DMS 273 treated with DMSO at 0.1 percent for 48 hours (cell line): Measurements from ENCODE around the gene XKR8.
A peak's percentile ranks its signal among the peaks of the same experiment; 100 is the strongest.

Source experiments
- DNase-seq: peaks from one replicate; lab custom pipeline; 2025; lab: John Stamatoyannopoulos, UW

Gene XKR8, protein sequence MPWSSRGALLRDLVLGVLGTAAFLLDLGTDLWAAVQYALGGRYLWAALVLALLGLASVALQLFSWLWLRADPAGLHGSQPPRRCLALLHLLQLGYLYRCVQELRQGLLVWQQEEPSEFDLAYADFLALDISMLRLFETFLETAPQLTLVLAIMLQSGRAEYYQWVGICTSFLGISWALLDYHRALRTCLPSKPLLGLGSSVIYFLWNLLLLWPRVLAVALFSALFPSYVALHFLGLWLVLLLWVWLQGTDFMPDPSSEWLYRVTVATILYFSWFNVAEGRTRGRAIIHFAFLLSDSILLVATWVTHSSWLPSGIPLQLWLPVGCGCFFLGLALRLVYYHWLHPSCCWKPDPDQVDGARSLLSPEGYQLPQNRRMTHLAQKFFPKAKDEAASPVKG

DNA sequence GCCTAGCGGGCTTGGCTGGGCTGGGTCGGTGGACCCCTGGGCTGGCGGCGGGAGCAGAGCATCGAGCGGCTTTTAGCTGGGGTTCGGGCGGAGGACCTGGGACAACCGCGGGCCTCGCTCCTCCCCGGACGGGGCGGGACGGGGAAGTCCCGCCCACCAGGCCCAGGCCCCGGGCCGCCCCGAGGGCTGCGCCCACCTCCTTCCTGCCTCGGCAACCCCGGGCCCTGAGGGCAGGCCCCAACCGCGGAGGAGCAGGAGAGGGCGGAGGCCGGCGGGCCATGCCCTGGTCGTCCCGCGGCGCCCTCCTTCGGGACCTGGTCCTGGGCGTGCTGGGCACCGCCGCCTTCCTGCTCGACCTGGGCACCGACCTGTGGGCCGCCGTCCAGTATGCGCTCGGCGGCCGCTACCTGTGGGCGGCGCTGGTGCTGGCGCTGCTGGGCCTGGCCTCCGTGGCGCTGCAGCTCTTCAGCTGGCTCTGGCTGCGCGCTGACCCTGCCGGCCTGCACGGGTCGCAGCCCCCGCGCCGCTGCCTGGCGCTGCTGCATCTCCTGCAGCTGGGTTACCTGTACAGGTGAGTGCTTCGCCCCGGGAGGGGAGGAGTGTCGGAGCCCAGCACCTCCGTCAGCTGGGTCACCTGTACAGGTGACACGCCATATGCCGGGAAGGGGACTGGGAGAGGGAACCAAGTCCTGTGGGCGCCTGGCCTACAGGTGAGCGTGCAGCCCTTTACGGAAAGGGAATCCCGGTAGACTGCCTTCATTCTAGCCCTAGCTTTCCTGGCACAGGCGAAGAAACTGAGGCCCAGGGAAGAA, at the start of gene XKR8:
Gene XKR8, plus strand, starts transcription at position 182 of the 812 bp plus-strand sequence. Its CDS starts 97 bp downstream, at position 279.
- DNase-seq: peak; percentile 9

DNA sequence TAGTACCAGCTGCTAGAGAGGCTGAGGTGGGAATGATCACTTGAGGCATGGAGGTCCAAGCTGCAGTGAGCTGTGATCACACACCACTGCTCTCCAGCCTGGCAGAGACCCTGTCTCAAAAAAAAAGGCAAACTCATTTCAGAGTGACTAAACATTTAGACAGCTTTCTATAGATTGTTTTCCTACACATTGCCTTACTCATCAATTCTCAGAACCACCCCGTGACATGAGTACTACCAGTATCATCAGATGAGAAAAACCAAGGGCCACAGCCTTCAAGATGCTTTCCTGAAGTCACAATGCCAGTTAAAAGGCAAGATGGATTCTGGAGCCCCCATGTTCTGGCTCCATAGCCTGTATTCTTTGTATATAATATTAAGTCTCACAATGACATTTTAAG, 47.3 kb upstream of the XKR8 start:
- no peak for DNase-seq

DNA sequence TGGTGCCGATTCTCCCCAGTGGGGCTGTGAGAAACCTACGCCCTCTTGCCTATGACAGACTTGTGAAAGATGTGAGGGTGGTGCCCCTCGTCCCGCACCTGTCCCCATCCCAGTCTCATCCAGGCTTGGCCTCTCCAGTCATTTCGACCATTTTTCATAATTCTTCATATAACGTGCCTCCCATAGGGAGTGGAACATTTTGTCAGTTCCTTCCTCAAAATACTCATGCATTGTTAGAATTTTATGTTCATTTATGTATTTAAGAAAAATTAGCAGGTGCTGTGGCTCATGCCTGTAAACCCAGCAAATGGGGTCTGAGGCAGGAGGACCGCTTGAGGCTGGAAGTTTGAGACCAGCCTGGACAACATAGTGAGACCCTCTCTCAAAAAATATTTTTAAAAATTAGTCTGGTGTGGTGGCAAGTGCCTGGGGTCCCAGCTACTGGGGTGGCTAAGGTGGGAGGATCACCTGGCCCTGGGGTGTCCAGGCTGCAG, 44.6 kb upstream of the XKR8 start:
- DNase-seq: no peak

DNA sequence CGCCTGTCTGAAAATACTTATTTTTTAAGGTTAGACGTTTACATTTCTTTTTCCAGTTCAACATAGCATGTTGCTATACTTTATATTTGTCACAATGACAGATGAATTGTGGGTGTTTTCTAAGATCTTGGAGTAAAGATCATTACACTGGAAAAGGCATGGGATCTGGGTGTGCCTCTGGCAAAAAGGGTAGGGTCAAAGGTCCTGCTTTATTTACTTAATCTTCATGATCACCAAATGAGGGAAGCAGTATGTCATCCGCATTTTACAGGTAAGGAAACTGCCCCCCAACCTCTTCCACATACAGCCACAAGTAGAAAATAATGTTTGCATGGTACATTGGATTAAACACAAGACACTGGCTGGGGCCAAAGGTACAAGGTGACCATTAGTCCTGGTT, 37.5 kb upstream of the XKR8 start:
- no peak for DNase-seq

DNA sequence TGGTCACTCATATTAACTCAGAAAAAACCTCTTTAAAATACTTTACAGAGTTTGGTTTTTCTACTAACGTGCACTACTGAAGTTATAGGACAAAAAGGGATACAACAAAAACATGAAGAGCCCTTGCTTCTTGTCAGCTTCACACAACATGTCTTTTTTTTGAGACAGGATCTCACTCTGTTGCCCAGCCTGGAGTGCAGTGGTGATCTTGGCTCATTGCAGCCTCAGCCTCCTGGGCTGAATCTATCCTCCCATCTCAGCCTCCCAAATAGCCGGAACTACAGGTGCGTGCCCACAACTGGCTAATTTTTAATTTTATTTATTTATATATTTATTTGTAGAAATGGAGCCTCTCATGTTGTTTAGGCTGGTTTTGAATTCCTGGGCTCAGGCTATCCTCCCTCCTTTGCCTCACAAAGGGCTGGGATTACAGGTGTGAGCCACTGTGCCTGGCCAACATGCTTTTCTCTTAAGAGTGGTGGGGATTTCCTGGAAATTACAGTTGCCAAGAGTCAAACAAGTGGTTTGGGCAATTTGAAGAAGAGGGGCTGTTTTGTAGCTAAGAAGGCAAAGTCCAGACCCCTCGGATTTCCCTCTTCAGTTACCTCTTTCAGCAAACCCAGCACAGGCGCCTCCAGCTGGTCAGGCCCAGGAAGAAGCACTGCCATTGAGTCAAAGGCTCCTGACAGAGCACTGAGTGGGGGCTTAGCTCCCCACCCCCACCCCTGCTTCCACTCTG, 31.4 kb upstream of the XKR8 start:
- no peak for DNase-seq

DNA sequence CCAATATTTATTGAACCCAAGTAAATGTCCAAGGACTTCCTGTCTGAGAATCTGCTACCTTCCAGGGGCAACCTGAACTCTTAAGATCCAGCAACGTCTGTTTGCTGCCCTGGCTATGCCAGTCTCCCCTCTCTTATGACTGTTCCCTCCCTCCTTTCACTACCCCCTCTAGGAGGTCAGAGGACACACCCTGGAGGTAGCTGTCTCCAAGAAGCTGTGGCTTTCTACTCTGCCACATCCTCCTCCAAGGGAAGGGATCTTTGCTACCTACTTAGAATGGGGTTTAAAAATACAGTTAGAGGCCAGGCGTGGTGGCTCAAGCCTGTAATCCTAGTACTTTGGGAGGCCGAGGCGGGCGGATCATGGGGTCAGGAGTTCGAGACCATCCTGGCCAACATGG, 28.6 kb upstream of the XKR8 start:
- DNase-seq: no peak

DNA sequence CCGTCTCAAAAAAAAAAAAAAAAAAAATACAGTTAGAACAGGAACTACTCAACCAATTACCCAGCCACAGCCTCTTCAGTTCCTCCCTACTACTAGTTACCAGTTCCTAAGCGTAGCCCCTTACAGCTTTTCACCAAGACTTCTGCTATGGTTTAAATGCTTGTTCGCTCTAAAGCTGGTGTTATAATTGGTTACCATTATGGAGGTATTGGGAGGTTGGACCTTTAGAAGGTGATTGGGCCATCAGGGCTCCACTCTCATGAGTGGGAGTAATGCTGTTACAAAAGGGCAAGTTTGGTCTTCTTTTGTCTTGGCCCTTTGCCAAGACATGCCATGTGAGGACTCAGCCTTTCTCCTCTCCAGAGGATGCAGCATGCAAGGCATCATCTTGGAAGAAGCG, 28.0 kb upstream of the XKR8 start:
- no peak for DNase-seq

DNA sequence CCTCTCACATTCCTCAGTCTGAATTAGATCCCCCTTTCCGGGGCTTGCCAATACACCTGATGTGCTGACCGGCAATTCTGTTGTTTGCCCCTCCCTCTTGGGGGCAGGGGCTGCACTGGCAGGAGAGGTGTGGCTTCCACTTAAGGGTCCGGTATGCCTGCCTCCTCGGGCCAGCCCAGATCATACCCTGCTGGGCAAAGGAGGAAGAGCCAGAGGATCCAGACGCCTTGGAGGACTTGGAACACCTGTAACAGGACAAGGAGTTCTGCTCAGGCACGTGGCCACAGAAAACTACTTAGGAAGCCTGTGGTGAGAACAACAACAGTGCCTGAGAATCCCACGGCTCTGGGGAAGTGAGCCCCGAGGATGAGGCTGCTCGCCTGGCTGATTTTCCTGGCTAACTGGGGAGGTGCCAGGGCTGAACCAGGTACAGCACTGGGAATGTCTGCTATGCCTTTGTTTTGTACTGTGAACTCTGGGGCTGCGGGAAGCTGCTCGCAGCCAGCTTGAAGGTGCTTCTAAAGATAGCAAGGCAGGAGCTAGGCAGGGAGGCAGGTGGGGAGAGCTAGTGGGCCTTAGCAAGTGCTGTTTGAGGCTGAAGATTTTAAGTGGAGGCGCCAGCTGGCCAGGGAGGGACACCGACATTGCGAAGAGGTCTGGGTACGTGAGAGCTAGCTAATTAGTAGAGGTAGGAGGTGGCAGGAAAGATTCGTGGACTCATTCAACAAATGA, 24.8 kb upstream of the XKR8 start, which contains the start of gene SMPDL3B:
Gene SMPDL3B, plus strand, starts transcription at position 183 of the 732 bp plus-strand sequence. Its CDS starts 184 bp downstream, at position 367.
- DNase-seq: no peak

DNA sequence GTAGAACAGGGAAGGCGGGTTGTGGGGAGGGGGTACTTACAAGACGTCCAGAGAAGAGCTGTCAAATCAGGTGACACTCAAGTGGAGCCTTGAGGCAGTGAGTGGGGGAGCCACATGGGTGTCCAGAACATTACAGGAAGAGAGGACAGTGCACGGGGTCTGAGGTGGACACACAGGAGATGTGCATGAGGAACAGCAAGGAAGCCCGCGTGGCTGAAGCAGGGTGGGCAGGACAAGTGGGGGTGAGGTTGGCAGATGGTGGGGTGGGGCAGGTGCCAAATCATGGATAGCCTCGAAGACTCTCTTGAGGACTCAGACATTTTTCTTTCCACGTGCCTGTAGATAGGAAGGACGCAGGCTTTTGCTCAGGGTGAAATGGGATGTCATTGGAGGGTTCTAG, 24.1 kb upstream of the XKR8 start:
- DNase-seq: no peak

DNA sequence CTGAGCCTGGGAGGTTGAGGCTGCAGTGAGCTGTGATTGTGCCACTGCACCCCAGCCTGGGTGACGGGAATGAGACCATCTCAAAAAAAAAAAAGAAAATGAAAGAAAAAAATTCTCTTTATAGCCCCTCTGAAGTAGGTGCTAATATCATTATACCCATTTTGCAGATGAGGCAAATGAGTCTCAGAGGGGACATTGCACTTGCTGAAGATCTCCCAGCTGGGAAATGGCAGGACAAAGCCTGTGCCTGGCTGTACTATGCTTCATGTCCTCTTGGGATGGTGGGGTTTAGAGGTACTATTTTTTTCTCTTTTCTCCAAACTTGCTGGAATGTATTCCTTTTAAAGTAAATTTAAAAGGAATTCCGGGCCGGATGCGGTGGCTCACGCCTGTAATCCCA, 23.4 kb upstream of the XKR8 start:
- DNase-seq: no peak

DNA sequence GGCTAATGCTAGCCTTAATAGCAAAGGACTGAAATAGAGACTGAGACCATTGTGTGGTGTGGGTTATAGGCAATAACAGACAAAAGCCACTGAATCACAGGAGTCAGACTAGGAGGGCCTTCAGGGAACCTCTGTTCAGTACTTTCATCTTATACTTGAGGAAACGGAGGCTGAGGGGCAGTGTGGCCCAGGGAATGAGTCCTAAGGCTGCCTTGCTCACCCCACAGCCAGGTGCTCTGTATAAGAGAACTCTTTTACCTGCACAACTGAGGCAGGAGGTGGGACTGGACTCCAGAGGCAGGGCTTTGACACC, 22.3 kb upstream of the XKR8 start:
- no peak for DNase-seq

DNA sequence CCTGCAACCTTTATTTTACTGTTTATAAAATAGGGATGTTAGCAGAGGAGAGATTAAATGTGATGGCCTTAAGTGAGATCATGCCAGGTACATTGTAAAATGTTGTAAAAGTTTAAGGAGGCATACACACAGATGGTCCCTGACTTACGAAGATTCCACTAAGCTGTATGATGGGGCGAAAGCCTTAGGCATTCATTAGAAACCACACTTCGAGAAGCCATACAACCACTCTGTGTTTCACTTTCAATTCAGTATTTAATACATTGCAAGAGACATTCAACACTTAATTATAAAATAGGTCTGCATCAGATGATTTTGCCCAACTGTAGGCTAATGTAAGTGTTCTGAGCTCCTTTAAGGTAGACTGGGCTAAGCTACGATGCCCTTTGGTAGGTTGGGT, 21.3 kb upstream of the XKR8 start:
- DNase-seq: no peak

DNA sequence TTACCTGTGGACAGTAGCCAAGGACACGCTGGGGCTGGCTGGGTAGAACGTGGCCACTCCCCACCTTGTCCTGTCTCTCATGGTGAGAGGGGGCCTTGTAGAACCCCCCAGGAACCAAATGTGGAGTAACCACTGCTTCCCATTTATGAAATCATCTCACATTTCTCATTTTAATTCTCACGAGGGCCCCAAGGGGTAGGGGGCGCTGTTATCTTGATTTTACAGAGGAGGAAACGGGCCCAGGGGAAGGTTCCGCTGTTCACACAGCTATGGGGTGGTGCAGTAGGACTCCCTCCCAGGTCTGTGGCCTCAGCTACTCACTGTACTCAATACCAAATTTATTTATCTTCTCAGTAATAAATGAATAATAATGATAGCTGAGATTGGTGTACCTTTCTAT, 19.5 kb upstream of the XKR8 start:
- no peak for DNase-seq

DNA sequence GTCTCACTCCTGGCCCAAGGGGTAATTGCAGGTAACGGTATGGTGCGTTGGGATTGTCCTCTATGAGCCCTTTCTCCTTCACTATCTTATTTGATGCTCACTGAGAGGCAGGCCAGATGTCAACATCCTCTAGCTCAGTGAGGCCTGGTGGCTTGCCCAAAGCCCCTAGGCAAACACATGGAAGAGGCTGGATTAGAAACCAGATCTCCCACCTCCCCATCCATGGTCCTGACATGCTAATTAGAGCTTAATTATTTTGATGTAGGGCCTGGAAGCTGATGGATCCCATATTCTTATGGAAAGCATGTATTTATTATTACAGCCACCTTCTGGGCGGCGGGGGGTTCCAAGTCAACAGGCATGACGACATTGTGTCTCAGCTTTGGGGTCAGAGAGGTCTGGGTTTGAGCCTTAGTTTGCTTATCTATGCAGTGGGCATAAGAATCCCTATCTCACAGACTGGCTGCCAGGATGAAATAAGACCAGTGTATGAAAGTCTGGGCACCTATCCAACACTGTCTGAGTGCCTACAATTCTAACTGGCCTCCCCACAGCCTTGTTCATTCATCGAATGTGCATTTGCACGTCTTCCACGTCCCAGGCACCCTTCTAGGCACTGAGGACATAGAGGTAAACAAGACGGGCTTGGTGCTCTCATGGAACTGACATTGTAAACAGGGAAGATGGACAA, 18.8 kb upstream of the XKR8 start:
- no peak for DNase-seq

DNA sequence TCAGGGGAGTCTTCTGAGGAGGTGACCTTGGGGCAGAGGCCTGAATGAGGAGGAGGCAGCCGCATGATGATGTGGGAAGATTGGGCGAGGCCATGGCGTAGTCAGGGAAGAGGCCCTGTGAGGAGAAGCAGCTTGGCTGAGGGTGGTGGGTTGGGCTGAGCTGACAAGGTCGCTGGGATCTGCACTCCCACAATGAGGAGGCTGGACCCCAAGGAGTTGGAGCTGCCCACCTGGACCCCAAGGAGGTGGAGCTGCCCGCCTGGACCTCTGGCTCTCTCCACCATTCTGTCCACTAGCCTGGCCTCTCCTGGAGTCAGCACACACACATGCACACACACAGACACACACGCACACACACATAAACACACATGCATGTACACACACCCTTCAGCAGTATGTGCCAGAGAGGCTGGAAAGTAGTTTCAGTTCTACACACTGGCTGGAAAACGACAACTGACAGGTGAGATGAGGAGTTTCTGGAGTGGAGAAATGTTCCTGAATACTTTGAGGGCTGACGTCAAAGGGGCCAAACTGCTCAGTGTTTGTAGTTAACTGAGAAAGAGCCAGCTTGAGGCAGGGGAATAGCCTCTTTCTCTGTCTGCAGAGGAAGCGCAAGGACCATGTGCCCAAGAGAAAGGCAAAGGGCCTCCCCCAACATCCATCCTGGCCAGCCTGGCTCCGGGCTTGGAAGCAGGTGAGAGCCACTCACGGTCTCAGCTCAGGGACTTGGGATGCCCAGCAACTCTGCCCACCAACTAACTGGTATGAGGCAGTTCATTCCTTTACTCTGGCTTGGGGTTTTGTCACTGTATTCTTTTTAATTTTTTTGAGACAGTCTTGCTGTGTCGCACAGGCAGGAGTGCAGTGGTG, 17.9 kb upstream of the XKR8 start:
- DNase-seq: no peak

DNA sequence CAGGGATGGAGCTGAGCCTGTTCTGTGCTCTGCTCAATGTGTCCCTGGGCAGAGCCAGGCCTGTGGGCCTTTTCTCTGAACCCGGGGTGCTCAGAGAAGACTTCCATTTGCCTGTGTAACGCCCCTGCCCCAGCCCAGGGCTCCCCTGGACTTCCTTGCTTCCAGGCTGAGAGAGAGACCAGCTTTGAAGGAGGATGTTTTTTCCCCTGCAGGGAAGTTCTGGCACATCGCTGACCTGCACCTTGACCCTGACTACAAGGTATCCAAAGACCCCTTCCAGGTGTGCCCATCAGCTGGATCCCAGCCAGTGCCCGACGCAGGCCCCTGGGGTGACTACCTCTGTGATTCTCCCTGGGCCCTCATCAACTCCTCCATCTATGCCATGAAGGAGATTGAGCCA, 14.8 kb upstream of the XKR8 start:
- no peak for DNase-seq

DNA sequence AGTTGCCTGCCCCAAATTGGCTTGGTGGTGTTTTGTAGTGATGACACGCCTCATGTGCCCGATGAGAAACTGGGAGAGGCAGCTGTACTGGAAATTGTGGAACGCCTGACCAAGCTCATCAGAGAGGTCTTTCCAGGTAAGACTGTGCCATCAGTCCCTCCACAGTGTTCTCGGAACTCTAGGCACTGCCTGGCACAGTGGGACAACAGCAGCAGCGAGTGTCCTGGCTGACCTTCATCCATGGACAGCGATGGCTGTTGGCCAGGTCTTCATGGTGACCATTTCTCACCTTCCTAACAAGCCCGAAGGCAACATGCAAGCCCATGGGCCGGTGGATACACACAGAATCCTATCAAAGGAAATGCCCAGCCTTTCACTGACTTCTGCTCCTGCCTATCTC, 10.7 kb upstream of the XKR8 start:
- DNase-seq: no peak

DNA sequence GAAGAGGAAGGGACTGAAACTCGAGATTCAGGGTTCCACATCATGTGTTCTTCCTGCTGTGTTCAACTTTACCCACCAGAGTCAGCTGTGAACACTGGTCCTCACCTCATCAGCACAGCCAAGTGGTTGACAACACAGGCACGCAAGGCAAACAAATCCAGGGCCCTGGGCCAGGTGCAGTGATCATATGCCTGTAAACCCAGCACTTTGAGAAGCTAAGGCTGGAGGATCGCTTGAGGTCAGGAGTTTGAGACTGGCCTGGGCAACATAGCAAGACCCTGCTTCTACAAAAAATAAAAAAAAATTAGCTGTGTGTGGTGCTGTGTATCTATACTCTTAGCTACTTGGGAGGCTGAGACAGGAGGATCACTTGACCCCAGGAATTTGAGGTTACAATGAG, 8.4 kb upstream of the XKR8 start:
- DNase-seq: no peak

DNA sequence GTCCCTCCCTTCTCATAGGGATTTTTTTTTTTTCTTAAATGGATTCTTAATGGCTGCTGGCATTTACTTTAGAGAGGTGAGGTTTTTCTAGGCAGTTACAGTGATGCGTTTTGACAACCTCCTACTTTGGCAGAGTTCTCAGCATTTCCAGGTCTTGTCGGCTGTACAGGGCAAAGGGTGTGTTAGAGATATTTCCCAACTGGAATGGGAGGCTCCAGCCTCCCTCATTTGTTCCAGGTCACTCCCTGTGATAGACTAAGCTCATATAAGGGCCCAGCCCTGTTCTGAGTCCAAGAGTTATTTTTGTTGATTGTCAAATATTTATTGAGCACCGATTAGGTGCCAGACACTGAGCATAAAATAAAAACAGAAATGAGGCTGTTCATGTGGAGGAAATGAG, 7.6 kb upstream of the XKR8 start:
- DNase-seq: no peak

DNA sequence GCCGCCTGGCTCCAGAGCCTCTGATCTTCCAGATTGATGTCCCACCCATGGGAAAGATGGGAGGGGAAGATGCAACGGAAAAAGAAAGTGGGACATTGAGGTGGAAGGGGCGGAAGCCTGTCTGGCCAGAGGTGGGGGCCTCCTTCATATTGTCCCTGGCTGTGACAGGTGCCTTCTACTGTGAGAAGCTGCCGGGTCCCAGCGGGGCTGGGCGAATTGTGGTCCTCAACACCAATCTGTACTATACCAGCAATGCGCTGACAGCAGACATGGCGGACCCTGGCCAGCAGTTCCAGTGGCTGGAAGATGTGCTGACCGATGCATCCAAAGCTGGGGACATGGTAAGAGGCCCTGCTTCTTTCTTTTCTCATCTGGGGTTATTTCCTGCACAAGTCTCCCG, 5.6 kb upstream of the XKR8 start:
- DNase-seq: no peak
